OCI-LY7 (cell line): ENCODE data around the gene GALNTL6. TPM values are rescaled to one million over a fixed set of nuclear protein-coding genes. Genes with fewer than 3 reads are reported as not detected.

ENCODE experiments used
- BruUV-seq: library from RNA; stranded (reverse); fragments of 400-500 nt; replicated peaks from 2 replicates; lab custom pipeline; 2021; lab: Mats Ljungman, UMichigan
- CTCF ChIA-PET: fragments of 300-600 bp; sonication (Branson Sonifier 250); formaldehyde crosslinking; loops from one replicate; lab custom pipeline; 2022; ENCODE audit warnings: antibody characterized with exemption; ENCODE audit not compliant: unreplicated experiment; lab: Charles Lee
- POLR2A ChIA-PET: fragments of 300-600 bp; sonication (Branson Sonifier 250); formaldehyde crosslinking; loops from one replicate; lab custom pipeline; 2022; ENCODE audit warnings: antibody characterized with exemption; lab: Charles Lee
- DNase-seq: peaks from one replicate; pipeline ENCODE4 v3.0.0-alpha.2; 2015; ENCODE audit warnings: low spot score
- H2AFZ ChIP-seq: fragments of 200-600 bp; sonication (generic), shearing (Covaris generic); 2 replicates; pipeline ENCODE4 v1.6.1; 2014; ENCODE audit warnings: mild to moderate bottlenecking, antibody characterized with exemption, low read length, moderate library complexity
- H3K27ac ChIP-seq: fragments of 200-600 bp; sonication (generic); 2 replicates; pipeline ENCODE4 v1.5.1; 2014; ENCODE audit warnings: mixed run types, low read depth, mild to moderate bottlenecking, moderate library complexity, low read length, inconsistent platforms; ENCODE audit not compliant: poor library complexity, severe bottlenecking
- H3K36me3 ChIP-seq: fragments of 200-600 bp; sonication (generic); 2 replicates; pipeline ENCODE4 v1.6.1; 2014; ENCODE audit warnings: mild to moderate bottlenecking, antibody characterized with exemption, low read length, moderate library complexity, mixed read lengths; ENCODE audit not compliant: insufficient read depth
- H3K4me1 ChIP-seq: fragments of 200-600 bp; sonication (generic); 2 replicates; pipeline ENCODE4 v1.5.1; 2014; ENCODE audit warnings: mild to moderate bottlenecking, low read length; ENCODE audit not compliant: insufficient read depth, poor library complexity, severe bottlenecking
- H3K4me2 ChIP-seq: fragments of 200-600 bp; sonication (generic); 2 replicates; pipeline ENCODE4 v1.6.1; 2014; ENCODE audit warnings: mild to moderate bottlenecking, low read length
- H3K4me3 ChIP-seq: fragments of 200-600 bp; sonication (generic); 2 replicates; pipeline ENCODE4 v1.5.1; 2014; ENCODE audit warnings: mild to moderate bottlenecking, low read depth, low read length; ENCODE audit not compliant: poor library complexity, severe bottlenecking
- H3K79me2 ChIP-seq: fragments of 200-600 bp; sonication (generic); 2 replicates; pipeline ENCODE4 v1.6.1; 2016; ENCODE audit warnings: low read depth, mild to moderate bottlenecking, low read length, moderate library complexity, mixed read lengths; ENCODE audit not compliant: insufficient read depth
- H3K9me2 ChIP-seq: fragments of 200-600 bp; sonication (generic); 2 replicates; pipeline ENCODE4 v1.6.1; 2016; ENCODE audit warnings: mild to moderate bottlenecking, low read length, mixed read lengths; ENCODE audit not compliant: insufficient read depth
- H3K9me3 ChIP-seq: fragments of 200-600 bp; sonication (generic); 2 replicates; pipeline ENCODE4 v1.6.1; 2014; ENCODE audit warnings: mild to moderate bottlenecking, mixed run types, low read length, mixed read lengths
- H4K20me1 ChIP-seq: fragments of 200-600 bp; sonication (generic); 2 replicates; pipeline ENCODE4 v1.6.1; 2014; ENCODE audit warnings: mild to moderate bottlenecking, antibody characterized with exemption, low read length, moderate library complexity, mixed read lengths; ENCODE audit not compliant: insufficient read depth
- CTCF ChIP-seq: fragments of 200-600 bp; sonication (generic); conservative IDR thresholded peaks from 2 replicates; pipeline ENCODE4 v1.5.1; 2014; ENCODE audit warnings: mild to moderate bottlenecking, antibody characterized with exemption, low read length, moderate library complexity, mixed read lengths
- EZH2phosphoT487 ChIP-seq: fragments of 200-600 bp; sonication (generic); IDR thresholded peaks from 2 replicates; pipeline ENCODE4 v1.6.1; 2018; ENCODE audit warnings: low read depth, borderline replicate concordance, mild to moderate bottlenecking, mixed run types, antibody characterized with exemption, low read length, moderate library complexity, mixed read lengths
- intact Hi-C: fragments of 100-400 bp; cut with micrococcal nuclease; formaldehyde crosslinking; loops from one replicate; pipeline ENCODE4 v1.10.0; 2022; ENCODE audit not compliant: unreplicated experiment
- total RNA-seq, 2 experiments: library from RNA; depleted of rRNA in 1 of 2; stranded (reverse); fragments of >200 nt in 1 of 2; shearing (Covaris generic) in 1 of 2; gene quantifications; 2 replicates each; pipeline ENCODE4 v1.2.3, GENCODE V29; 2014 to 2022

The GALNTL6 gene
- total RNA-seq, 2 experiments from 2014 or later = not detected

GRCh38 chr4:172675232-172675631 is 862.0 kb downstream of the GALNTL6 start:
- POLR2A ChIA-PET = interaction anchor here (0.7 to 0.8 kb wide), 2 partner anchors 44 to 174 kb away, joined by 3 read pairs; no protein-coding TSS in a partner anchor
- TF ChIP-seq CTCF (no peak), EZH2phosphoT487 (no peak)

GRCh38 chr4:172680691-172681090 is 867.5 kb downstream of the GALNTL6 start:
- POLR2A ChIA-PET = interaction anchor here (0.5 kb wide), 1 partner anchor 348 kb away, joined by 5 read pairs; no protein-coding TSS in a partner anchor
- H3K4me2 ChIP-seq = no peak overlapping the region
- intact Hi-C loops = no loop called here
- no peaks in the 10 kb centered on the region for H4K20me1 ChIP-seq
- H3K9me3 ChIP-seq = no peaks in the 10 kb centered on the region
- H3K79me2 ChIP-seq = no peaks in the 10 kb centered on the region
- H3K4me3 ChIP-seq = no peak overlapping the region
- no TSS peak for BruUV-seq
- TF ChIP-seq EZH2phosphoT487 (no peak), CTCF (no peak)
- no peak overlapping the region for H3K27ac ChIP-seq
- no peak overlapping the region for H2AFZ ChIP-seq
- no peak for DNase-seq
- H3K4me1 ChIP-seq = no peaks in the 10 kb centered on the region
- CTCF ChIA-PET = no interaction called here
- H3K36me3 ChIP-seq = no peaks in the 10 kb centered on the region
- H3K9me2 ChIP-seq = no peaks in the 10 kb centered on the region

More at GRCh38 chr4:172675232-172675631, 862.0 kb downstream of the GALNTL6 start:
- no peak for DNase-seq
- Histone ChIP-seq H3K36me3 (no peaks in the 10 kb centered on the region), H3K79me2 (no peaks in the 10 kb centered on the region), H3K4me3 (no peak overlapping the region), H4K20me1 (no peaks in the 10 kb centered on the region), H3K4me2 (no peak overlapping the region), H3K4me1 (no peaks in the 10 kb centered on the region), H2AFZ (no peak overlapping the region), H3K9me2 (no peaks in the 10 kb centered on the region), H3K9me3 (no peaks in the 10 kb centered on the region), H3K27ac (no peak overlapping the region)
- CTCF ChIA-PET = no interaction called here
- BruUV-seq = no TSS peak
- intact Hi-C loops = no loop called here

DNA sequence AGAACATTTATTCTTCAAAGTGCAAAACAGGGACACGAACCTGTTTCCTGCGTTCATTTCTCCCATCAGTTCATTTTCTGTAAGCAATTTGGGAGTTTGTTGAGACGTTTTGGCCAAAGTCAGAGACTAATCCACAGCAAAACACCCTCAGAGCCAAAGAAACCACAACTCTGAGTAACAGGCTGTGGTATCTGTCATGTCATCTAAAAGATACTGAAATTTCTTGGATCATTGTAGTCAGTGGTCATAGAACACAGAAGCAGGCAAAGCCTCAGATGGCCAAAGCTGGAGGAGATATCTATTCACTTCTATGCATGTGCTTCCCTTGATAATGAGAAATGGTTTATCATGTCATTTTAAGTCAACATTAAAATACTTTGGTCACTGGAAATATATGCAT is 869.8 kb downstream of the GALNTL6 start:
- H3K27ac ChIP-seq = no peak overlapping the region
- no peak overlapping the region for H3K4me2 ChIP-seq
- CTCF ChIA-PET = no interaction called here
- H3K79me2 ChIP-seq = no peaks in the 10 kb centered on the region
- no peaks in the 10 kb centered on the region for H3K9me2 ChIP-seq
- TF ChIP-seq CTCF = no peak
- no peak for TF ChIP-seq EZH2phosphoT487
- BruUV-seq = no TSS peak
- intact Hi-C loops = no loop called here
- no peaks in the 10 kb centered on the region for H4K20me1 ChIP-seq
- no peaks in the 10 kb centered on the region for H3K4me1 ChIP-seq
- no peaks in the 10 kb centered on the region for H3K36me3 ChIP-seq
- H3K4me3 ChIP-seq = no peak overlapping the region
- no peak overlapping the region for H2AFZ ChIP-seq
- no peaks in the 10 kb centered on the region for H3K9me3 ChIP-seq
- POLR2A ChIA-PET = interaction anchor here (0.6 kb wide), 1 partner anchor 30 kb away, joined by 3 read pairs; no protein-coding TSS in a partner anchor
- DNase-seq = no peak
